AG08396 (cell line): ENCODE results near the gene AMPD3.
A peak's percentile ranks its signal among the peaks of the same experiment; 100 is the strongest.

Source experiments
- DNase-seq: peaks from one replicate; pipeline ENCODE4 v3.0.0; 2012; ENCODE audit warnings: low spot score, mixed read lengths

Gene AMPD3

GRCh38 chr11:10438458-10438857, 16.6 kb upstream of the AMPD3 start:
- no peak for DNase-seq

GRCh38 chr11:10439351-10439750, 15.7 kb upstream of the AMPD3 start:
- DNase-seq = no peak

- no peak for DNase-seq
Observed at GRCh38 chr11:10439924-10440323, 15.1 kb upstream of the AMPD3 start.

GRCh38 chr11:10440401-10440800, 14.7 kb upstream of the AMPD3 start:
- no peak for DNase-seq

- DNase-seq = no peak
Observed at GRCh38 chr11:10441091-10441490, 14.0 kb upstream of the AMPD3 start.

GRCh38 chr11:10441652-10442503, 13.2 kb upstream of the AMPD3 start:
- no peak for DNase-seq

GRCh38 chr11:10443152-10443551, 11.9 kb upstream of the AMPD3 start:
- DNase-seq = no peak

- DNase-seq = no peak
Observed at GRCh38 chr11:10443721-10444235, 11.3 kb upstream of the AMPD3 start.

GRCh38 chr11:10444725-10445315, 10.2 kb upstream of the AMPD3 start:
- no peak for DNase-seq

GRCh38 chr11:10447445-10447844, 7.6 kb upstream of the AMPD3 start:
- no peak for DNase-seq

GRCh38 chr11:10450462-10451425, 4.3 kb upstream of the AMPD3 start:
- peak; percentile 60 for DNase-seq

GRCh38 chr11:10451426-10452116, 3.5 kb upstream of the AMPD3 start:
- DNase-seq = no peak

GRCh38 chr11:10452211-10452767, 2.8 kb upstream of the AMPD3 start:
- no peak for DNase-seq

- no peak for DNase-seq
Observed at GRCh38 chr11:10453261-10453660, 1.8 kb upstream of the AMPD3 start.

GRCh38 chr11:10455637-10456487, 798 bp downstream of the AMPD3 start:
- DNase-seq = peak; percentile 80

- DNase-seq = no peak
Observed at GRCh38 chr11:10456519-10456918, 1.5 kb downstream of the AMPD3 start.

- DNase-seq = no peak
Observed at GRCh38 chr11:10457901-10458300, 2.8 kb downstream of the AMPD3 start.

- DNase-seq = no peak
Observed at GRCh38 chr11:10459029-10459970, 4.2 kb downstream of the AMPD3 start.

GRCh38 chr11:10460611-10461275, 5.7 kb downstream of the AMPD3 start:
- no peak for DNase-seq
